GM12878 (cell line): ENCODE measurements around the gene ATG14.

Source experiments
- CREB1 ChIP-seq: IDR thresholded peaks from 2 replicates; pipeline ENCODE4 v1.6.1; 2012; ENCODE audit warnings: low read depth, mild to moderate bottlenecking, inconsistent platforms
- EP300 ChIP-seq, 2 experiments: fragments of 150-350 bp in 1 of 2; IDR thresholded peaks; 2 replicates each; pipeline ENCODE4 v1.6.1; 2011 to 2012; ENCODE audit warnings: low read depth in 2 of 2, low read length in 2 of 2, borderline replicate concordance in 1 of 2, improper control_type of control experiment in 1 of 2, inconsistent platforms in 1 of 2; ENCODE audit not compliant: control insufficient read depth in 1 of 2
- EZH2 ChIP-seq: IDR thresholded peaks from 2 replicates; pipeline ENCODE4 v1.6.1; 2012; ENCODE audit warnings: low read depth, mild to moderate bottlenecking, control low read depth, inconsistent platforms, low read length, borderline replicate concordance; ENCODE audit not compliant: control insufficient read depth
- HDGF ChIP-seq: fragments of 450-650 bp; IDR thresholded peaks from 2 replicates; pipeline ENCODE4 v1.6.1; 2016; ENCODE audit warnings: antibody characterized with exemption
- MTA2 ChIP-seq: fragments of 450-650 bp; IDR thresholded peaks from 2 replicates; pipeline ENCODE4 v1.6.1; 2016; ENCODE audit warnings: low read depth, mild to moderate bottlenecking, moderate library complexity
- POLR2A ChIP-seq: IDR thresholded peaks from 2 replicates; pipeline ENCODE4 v1.6.1; 2011; ENCODE audit warnings: low read depth, mild to moderate bottlenecking, low read length
- POLR2AphosphoS5 ChIP-seq: IDR thresholded peaks from 2 replicates; pipeline ENCODE4 v1.6.1; 2011; ENCODE audit warnings: mild to moderate bottlenecking, low read length, inconsistent platforms
- RFX5 ChIP-seq: IDR thresholded peaks from 2 replicates; pipeline ENCODE4 v1.6.1; 2011; ENCODE audit warnings: low read depth, low read length, improper control_type of control experiment
- ZSCAN29 ChIP-seq: fragments of 450-650 bp; IDR thresholded peaks from 2 replicates; pipeline ENCODE4 v1.6.1; 2017; ENCODE audit warnings: mild to moderate bottlenecking, moderate library complexity
- TF ChIP-seq, protein P1 (sequence below), 3 experiments: IDR thresholded peaks in 2 of 3; conservative IDR thresholded peaks in 1 of 3; 2 replicates each; pipeline ENCODE4 v1.5.1; 2011; ENCODE audit warnings: low read depth in 3 of 3, low read length in 3 of 3, mild to moderate bottlenecking in 3 of 3, control low read depth in 2 of 3, moderate library complexity in 2 of 3, inconsistent platforms in 1 of 3, mixed read lengths in 1 of 3; ENCODE audit not compliant: control insufficient read depth in 2 of 3, insufficient read depth in 1 of 3; ENCODE audit errors: extremely low read depth in 1 of 3
- TF ChIP-seq, protein P2 (sequence below): IDR thresholded peaks from 2 replicates; pipeline ENCODE4 v1.6.1; 2012; ENCODE audit warnings: improper control_type of control experiment, low read depth, low read length; ENCODE audit not compliant: insufficient replicate concordance

DNA sequence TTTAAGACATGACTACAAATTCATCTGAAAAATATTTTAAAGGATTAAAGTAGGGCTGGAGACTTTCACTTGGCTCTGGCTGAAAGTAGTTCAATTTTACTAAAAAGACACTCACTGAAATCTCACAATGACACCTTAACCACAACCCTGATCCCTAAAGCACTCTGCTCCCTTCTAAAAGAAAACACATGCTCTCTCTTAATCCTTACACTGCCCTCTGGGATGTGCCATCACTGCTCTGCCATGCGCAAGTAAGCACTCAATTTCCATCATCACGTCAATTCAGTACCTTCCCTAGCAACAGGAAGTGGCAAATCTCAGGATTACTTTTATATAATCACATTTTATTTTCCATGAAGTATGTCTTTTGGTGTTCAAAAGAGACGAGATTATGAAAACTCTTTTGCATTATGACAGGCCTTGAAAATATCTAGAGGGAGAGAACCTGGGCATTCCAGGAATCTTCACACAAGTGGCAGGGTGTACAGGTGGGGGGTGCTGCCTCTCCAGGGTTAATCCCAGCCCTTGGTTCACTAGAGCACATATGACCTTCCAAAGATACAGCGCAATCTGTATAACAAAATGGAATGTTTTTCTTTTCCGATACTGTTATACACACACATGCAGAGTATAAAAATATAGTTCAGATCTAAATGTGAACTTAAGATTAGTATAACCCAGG is 7.3 kb downstream of the ATG14 start:
- TF ChIP-seq CREB1 (no peak), POLR2AphosphoS5 (no peak), EP300 (IDR thresholded peaks at IDR 0.05; ENCODE audit: borderline replicate concordance in 1 of 2, control insufficient read depth in 1 of 2, low read depth in 2 of 2, low read length in 2 of 2) (no peak), RFX5 (no peak), POLR2A (no peak), ZSCAN29 (no peak), EZH2 (no peak), HDGF (no peak), MTA2 (no peak)
- TF ChIP-seq, protein P1, sequence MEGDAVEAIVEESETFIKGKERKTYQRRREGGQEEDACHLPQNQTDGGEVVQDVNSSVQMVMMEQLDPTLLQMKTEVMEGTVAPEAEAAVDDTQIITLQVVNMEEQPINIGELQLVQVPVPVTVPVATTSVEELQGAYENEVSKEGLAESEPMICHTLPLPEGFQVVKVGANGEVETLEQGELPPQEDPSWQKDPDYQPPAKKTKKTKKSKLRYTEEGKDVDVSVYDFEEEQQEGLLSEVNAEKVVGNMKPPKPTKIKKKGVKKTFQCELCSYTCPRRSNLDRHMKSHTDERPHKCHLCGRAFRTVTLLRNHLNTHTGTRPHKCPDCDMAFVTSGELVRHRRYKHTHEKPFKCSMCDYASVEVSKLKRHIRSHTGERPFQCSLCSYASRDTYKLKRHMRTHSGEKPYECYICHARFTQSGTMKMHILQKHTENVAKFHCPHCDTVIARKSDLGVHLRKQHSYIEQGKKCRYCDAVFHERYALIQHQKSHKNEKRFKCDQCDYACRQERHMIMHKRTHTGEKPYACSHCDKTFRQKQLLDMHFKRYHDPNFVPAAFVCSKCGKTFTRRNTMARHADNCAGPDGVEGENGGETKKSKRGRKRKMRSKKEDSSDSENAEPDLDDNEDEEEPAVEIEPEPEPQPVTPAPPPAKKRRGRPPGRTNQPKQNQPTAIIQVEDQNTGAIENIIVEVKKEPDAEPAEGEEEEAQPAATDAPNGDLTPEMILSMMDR (IDR thresholded peaks at IDR 0.05 in 2 of 3, conservative IDR thresholded peaks at IDR 0.05 in 1 of 3; ENCODE audit: control insufficient read depth in 2 of 3, extremely low read depth in 1 of 3, insufficient read depth in 1 of 3, low read depth in 3 of 3, low read length in 3 of 3), result no peak
- TF ChIP-seq, protein P2, sequence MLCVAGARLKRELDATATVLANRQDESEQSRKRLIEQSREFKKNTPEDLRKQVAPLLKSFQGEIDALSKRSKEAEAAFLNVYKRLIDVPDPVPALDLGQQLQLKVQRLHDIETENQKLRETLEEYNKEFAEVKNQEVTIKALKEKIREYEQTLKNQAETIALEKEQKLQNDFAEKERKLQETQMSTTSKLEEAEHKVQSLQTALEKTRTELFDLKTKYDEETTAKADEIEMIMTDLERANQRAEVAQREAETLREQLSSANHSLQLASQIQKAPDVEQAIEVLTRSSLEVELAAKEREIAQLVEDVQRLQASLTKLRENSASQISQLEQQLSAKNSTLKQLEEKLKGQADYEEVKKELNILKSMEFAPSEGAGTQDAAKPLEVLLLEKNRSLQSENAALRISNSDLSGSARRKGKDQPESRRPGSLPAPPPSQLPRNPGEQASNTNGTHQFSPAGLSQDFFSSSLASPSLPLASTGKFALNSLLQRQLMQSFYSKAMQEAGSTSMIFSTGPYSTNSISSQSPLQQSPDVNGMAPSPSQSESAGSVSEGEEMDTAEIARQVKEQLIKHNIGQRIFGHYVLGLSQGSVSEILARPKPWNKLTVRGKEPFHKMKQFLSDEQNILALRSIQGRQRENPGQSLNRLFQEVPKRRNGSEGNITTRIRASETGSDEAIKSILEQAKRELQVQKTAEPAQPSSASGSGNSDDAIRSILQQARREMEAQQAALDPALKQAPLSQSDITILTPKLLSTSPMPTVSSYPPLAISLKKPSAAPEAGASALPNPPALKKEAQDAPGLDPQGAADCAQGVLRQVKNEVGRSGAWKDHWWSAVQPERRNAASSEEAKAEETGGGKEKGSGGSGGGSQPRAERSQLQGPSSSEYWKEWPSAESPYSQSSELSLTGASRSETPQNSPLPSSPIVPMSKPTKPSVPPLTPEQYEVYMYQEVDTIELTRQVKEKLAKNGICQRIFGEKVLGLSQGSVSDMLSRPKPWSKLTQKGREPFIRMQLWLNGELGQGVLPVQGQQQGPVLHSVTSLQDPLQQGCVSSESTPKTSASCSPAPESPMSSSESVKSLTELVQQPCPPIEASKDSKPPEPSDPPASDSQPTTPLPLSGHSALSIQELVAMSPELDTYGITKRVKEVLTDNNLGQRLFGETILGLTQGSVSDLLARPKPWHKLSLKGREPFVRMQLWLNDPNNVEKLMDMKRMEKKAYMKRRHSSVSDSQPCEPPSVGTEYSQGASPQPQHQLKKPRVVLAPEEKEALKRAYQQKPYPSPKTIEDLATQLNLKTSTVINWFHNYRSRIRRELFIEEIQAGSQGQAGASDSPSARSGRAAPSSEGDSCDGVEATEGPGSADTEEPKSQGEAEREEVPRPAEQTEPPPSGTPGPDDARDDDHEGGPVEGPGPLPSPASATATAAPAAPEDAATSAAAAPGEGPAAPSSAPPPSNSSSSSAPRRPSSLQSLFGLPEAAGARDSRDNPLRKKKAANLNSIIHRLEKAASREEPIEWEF, result no peak
